ENCODE results near the gene GCSAML. TPM values are rescaled to one million over a fixed set of nuclear protein-coding genes. Genes with fewer than 3 reads are reported as not detected.

GCSAML gene
- total and polyA plus RNA-seq, 4 donors: 0.03 to 1.8 TPM; not detected in 2

DNA sequence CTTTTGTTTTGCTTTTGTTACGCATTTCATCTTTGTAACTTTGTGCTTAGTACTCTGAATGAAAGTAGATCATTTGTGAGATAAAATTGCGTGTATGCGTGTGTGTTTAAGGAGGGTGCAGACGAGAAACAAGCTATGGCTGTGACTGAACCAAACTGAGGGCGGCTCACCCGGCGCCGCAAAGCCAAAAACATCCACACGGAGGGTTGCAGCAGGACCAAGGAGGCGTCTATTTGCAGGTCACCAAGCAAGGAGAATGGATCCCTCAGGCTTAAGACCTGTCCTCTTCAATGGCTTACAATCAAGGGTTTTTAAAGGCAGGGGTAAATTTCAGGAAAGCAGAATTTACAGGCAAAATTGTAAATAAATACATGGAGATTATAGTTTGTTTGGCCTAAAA is 12.8 kb downstream of the GCSAML start:
- Histone ChIP-seq H3K27me3 (ENCODE audit: control insufficient read depth in 4 of 4, insufficient read depth in 4 of 4, low read length in 3 of 4) (no peaks in the 10 kb centered on the region), H3K4me3 (ENCODE audit: low read depth in 1 of 3, low read length in 3 of 3) (no peak overlapping the region), H3K9ac (ENCODE audit: low read depth in 1 of 2, low read length in 2 of 2) (no peak overlapping the region), H3K27ac (ENCODE audit: low read depth in 1 of 2, low read length in 2 of 2) (no peak overlapping the region), H3K4me1 (ENCODE audit: control insufficient read depth in 4 of 4, insufficient read depth in 4 of 4, low read length in 3 of 4) (no peaks in the 10 kb centered on the region), H3K9me3 (ENCODE audit: control insufficient read depth in 4 of 4, low read length in 3 of 4) (no peaks in the 10 kb centered on the region), H3K36me3 (ENCODE audit: control insufficient read depth in 4 of 4, insufficient read depth in 3 of 4, low read depth in 1 of 4, low read length in 3 of 4) (no peaks in the 10 kb centered on the region)
- WGBS: 59% methylated on average over 10 of the region's 10 CpGs
- no peak for DNase-seq (ENCODE audit: low spot score)
- TF ChIP-seq EGR1 (IDR thresholded peaks at IDR 0.05; ENCODE audit: low read depth in 2 of 2): no peak
- TF ChIP-seq, protein P1, sequence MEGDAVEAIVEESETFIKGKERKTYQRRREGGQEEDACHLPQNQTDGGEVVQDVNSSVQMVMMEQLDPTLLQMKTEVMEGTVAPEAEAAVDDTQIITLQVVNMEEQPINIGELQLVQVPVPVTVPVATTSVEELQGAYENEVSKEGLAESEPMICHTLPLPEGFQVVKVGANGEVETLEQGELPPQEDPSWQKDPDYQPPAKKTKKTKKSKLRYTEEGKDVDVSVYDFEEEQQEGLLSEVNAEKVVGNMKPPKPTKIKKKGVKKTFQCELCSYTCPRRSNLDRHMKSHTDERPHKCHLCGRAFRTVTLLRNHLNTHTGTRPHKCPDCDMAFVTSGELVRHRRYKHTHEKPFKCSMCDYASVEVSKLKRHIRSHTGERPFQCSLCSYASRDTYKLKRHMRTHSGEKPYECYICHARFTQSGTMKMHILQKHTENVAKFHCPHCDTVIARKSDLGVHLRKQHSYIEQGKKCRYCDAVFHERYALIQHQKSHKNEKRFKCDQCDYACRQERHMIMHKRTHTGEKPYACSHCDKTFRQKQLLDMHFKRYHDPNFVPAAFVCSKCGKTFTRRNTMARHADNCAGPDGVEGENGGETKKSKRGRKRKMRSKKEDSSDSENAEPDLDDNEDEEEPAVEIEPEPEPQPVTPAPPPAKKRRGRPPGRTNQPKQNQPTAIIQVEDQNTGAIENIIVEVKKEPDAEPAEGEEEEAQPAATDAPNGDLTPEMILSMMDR (IDR thresholded peaks at IDR 0.05; ENCODE audit: low read depth, low read length, missing input control): no peak
- TF ChIP-seq FOXA1 (IDR thresholded peaks at IDR 0.05): no peak
- TF ChIP-seq HNF4A (conservative IDR thresholded peaks at IDR 0.05): no peak
- no peak for TF ChIP-seq RXRA (IDR thresholded peaks at IDR 0.05)
- no peak for TF ChIP-seq TAF1 (conservative IDR thresholded peaks at IDR 0.05)
- TF ChIP-seq, protein P2, sequence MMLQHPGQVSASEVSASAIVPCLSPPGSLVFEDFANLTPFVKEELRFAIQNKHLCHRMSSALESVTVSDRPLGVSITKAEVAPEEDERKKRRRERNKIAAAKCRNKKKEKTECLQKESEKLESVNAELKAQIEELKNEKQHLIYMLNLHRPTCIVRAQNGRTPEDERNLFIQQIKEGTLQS (IDR thresholded peaks at IDR 0.05): no peak
- TF ChIP-seq RAD21 (IDR thresholded peaks at IDR 0.05): no peak
- TF ChIP-seq JUND (IDR thresholded peaks at IDR 0.05): no peak
- no peak for TF ChIP-seq GABPA (IDR thresholded peaks at IDR 0.05 in 1 of 2, conservative IDR thresholded peaks at IDR 0.05 in 1 of 2)
- TF ChIP-seq FOXA2 (IDR thresholded peaks at IDR 0.05): no peak

- Histone ChIP-seq H3K4me3 (ENCODE audit: low read depth in 1 of 3, low read length in 3 of 3) (no peak overlapping the region), H3K4me1 (ENCODE audit: control insufficient read depth in 4 of 4, insufficient read depth in 4 of 4, low read length in 3 of 4) (no peaks in the 10 kb centered on the region), H3K27ac (ENCODE audit: low read depth in 1 of 2, low read length in 2 of 2) (no peak overlapping the region), H3K9me3 (ENCODE audit: control insufficient read depth in 4 of 4, low read length in 3 of 4) (no peaks in the 10 kb centered on the region), H3K9ac (ENCODE audit: low read depth in 1 of 2, low read length in 2 of 2) (no peak overlapping the region), H3K27me3 (ENCODE audit: control insufficient read depth in 4 of 4, insufficient read depth in 4 of 4, low read length in 3 of 4) (no peaks in the 10 kb centered on the region), H3K36me3 (ENCODE audit: control insufficient read depth in 4 of 4, insufficient read depth in 3 of 4, low read depth in 1 of 4, low read length in 3 of 4) (no peaks in the 10 kb centered on the region)
- no peak for DNase-seq (ENCODE audit: low spot score)
- TF ChIP-seq YY1 (IDR thresholded peaks at IDR 0.05) (no peak), HNF4A (conservative IDR thresholded peaks at IDR 0.05) (no peak), GABPA (IDR thresholded peaks at IDR 0.05 in 1 of 2, conservative IDR thresholded peaks at IDR 0.05 in 1 of 2) (no peak), RAD21 (IDR thresholded peaks at IDR 0.05) (no peak), FOXA2 (IDR thresholded peaks at IDR 0.05) (no peak), FOXA1 (IDR thresholded peaks at IDR 0.05) (no peak), JUND (IDR thresholded peaks at IDR 0.05) (no peak), TAF1 (conservative IDR thresholded peaks at IDR 0.05) (no peak), HNF4G (IDR thresholded peaks at IDR 0.05) (no peak), MAX (IDR thresholded peaks at IDR 0.05) (no peak), RXRA (IDR thresholded peaks at IDR 0.05) (no peak), REST (IDR thresholded peaks at IDR 0.05) (no peak), SP1 (IDR thresholded peaks at IDR 0.05) (no peak), NR2F2 (IDR thresholded peaks at IDR 0.05) (no peak), EGR1 (IDR thresholded peaks at IDR 0.05; ENCODE audit: low read depth in 2 of 2) (no peak)
- TF ChIP-seq, protein P3, sequence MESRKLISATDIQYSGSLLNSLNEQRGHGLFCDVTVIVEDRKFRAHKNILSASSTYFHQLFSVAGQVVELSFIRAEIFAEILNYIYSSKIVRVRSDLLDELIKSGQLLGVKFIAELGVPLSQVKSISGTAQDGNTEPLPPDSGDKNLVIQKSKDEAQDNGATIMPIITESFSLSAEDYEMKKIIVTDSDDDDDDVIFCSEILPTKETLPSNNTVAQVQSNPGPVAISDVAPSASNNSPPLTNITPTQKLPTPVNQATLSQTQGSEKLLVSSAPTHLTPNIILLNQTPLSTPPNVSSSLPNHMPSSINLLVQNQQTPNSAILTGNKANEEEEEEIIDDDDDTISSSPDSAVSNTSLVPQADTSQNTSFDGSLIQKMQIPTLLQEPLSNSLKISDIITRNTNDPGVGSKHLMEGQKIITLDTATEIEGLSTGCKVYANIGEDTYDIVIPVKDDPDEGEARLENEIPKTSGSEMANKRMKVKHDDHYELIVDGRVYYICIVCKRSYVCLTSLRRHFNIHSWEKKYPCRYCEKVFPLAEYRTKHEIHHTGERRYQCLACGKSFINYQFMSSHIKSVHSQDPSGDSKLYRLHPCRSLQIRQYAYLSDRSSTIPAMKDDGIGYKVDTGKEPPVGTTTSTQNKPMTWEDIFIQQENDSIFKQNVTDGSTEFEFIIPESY (IDR thresholded peaks at IDR 0.05): no peak
- TF ChIP-seq, protein P2 (IDR thresholded peaks at IDR 0.05): no peak
- TF ChIP-seq, protein P1 (IDR thresholded peaks at IDR 0.05; ENCODE audit: low read depth, low read length, missing input control): no peak
- WGBS: 60% methylated on average over 9 of the region's 9 CpGs
Observed at GRCh38 chr1:247562198-247562597, 13.3 kb downstream of the GCSAML start.
